ENCODE data around the gene HAND2. TPM values are rescaled to one million over a fixed set of nuclear protein-coding genes. Genes with fewer than 3 reads are reported as not detected.

The HAND2 gene
- total RNA-seq, 6 experiments from 2014 or later = 0.35 to 3.7 (median 0.51) TPM

DNA sequence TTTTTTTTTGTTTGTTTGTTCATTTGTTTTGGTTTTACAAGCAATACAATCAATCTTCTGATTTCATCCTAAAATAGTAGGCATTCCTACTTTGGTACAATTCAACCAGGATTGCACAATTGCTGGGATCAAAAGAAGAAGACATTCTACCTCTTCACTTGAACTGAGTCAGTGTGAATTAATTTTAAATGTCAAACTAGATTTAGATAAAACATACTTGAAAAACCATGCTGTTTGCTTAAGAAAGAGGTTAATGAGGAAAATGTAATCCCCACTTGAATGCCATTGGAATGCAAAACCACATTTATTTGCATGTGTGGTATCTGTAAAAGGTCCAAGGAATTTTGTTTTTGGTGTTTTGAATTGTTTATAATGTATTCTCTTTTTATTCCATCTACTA lies 40.5 kb downstream of the HAND2 start:
- H3K36me3 Mint-ChIP-seq (ENCODE audit: low read depth) = no peaks in the 10 kb centered on the region; the same call in 1 of the 2 replicates
- H3K4me1 Mint-ChIP-seq (ENCODE audit: low read depth) = peaks cover 58% of the 10 kb centered on the region
- DNase-seq = peak; percentile 69
- TF ChIP-seq, protein P1, sequence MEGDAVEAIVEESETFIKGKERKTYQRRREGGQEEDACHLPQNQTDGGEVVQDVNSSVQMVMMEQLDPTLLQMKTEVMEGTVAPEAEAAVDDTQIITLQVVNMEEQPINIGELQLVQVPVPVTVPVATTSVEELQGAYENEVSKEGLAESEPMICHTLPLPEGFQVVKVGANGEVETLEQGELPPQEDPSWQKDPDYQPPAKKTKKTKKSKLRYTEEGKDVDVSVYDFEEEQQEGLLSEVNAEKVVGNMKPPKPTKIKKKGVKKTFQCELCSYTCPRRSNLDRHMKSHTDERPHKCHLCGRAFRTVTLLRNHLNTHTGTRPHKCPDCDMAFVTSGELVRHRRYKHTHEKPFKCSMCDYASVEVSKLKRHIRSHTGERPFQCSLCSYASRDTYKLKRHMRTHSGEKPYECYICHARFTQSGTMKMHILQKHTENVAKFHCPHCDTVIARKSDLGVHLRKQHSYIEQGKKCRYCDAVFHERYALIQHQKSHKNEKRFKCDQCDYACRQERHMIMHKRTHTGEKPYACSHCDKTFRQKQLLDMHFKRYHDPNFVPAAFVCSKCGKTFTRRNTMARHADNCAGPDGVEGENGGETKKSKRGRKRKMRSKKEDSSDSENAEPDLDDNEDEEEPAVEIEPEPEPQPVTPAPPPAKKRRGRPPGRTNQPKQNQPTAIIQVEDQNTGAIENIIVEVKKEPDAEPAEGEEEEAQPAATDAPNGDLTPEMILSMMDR (IDR thresholded peaks at IDR 0.05) = no peak
- peaks cover 24% of the 10 kb centered on the region for H3K27me3 Mint-ChIP-seq (ENCODE audit: insufficient read depth)
- no peak overlapping the region for H3K4me3 Mint-ChIP-seq
- no peaks in the 10 kb centered on the region for H3K9me3 Mint-ChIP-seq
- H3K27ac Mint-ChIP-seq = no peak overlapping the region

DNA sequence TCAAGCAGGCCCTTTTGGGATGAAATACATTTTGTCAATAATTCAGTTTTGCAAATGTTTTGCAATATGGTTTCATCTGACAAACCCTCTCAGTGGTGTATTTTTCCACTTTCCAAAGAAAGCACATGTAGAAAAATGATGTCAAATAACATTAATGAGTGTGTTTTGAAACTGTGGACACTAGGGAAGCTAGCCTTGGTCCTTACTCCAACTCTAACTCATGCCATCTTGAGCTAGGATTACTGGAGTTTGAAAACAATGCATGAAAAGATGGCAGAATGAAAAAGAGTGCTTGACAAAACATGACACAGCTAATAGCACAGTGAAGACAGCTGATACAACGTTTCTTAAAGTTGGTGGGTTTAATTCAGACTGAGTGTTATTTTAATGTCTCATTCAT lies 41.4 kb downstream of the HAND2 start:
- Mint-ChIP-seq H3K4me3 (no peak overlapping the region), H3K4me1 (ENCODE audit: low read depth) (peaks cover 50% of the 10 kb centered on the region), H3K27me3 (ENCODE audit: insufficient read depth) (peaks cover 18% of the 10 kb centered on the region), H3K27ac (no peak overlapping the region), H3K9me3 (no peaks in the 10 kb centered on the region), H3K36me3 (ENCODE audit: low read depth) (no peaks in the 10 kb centered on the region; the same call in 1 of the 2 replicates)
- no peak for DNase-seq
- TF ChIP-seq, protein P1 (IDR thresholded peaks at IDR 0.05) = no peak

DNA sequence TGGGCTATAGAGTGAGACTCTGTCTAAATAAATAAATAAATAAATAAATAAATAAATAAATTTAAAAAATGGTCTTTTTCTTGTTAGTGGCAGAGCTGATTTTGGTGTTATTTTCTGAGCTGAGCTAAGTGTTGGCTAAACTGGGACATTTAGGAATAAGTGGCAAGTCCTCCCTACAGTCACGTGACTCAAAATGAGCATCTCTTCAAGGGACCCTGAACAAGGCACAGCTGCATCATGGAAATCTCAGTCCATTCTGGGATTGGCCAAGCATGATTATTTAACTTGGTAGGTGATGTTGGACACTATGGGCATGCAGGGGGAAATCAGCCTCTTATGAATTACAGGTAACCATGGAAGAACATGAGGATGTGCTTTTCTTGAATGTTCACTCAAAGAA lies 42.0 kb downstream of the HAND2 start:
- Mint-ChIP-seq H3K27ac (no peak overlapping the region), H3K27me3 (ENCODE audit: insufficient read depth) (peaks cover 16% of the 10 kb centered on the region), H3K4me3 (no peak overlapping the region), H3K36me3 (ENCODE audit: low read depth) (no peaks in the 10 kb centered on the region; the same call in 1 of the 2 replicates), H3K4me1 (ENCODE audit: low read depth) (peaks cover 50% of the 10 kb centered on the region), H3K9me3 (no peaks in the 10 kb centered on the region)
- DNase-seq = no peak
- TF ChIP-seq, protein P1 (IDR thresholded peaks at IDR 0.05) = no peak

DNA sequence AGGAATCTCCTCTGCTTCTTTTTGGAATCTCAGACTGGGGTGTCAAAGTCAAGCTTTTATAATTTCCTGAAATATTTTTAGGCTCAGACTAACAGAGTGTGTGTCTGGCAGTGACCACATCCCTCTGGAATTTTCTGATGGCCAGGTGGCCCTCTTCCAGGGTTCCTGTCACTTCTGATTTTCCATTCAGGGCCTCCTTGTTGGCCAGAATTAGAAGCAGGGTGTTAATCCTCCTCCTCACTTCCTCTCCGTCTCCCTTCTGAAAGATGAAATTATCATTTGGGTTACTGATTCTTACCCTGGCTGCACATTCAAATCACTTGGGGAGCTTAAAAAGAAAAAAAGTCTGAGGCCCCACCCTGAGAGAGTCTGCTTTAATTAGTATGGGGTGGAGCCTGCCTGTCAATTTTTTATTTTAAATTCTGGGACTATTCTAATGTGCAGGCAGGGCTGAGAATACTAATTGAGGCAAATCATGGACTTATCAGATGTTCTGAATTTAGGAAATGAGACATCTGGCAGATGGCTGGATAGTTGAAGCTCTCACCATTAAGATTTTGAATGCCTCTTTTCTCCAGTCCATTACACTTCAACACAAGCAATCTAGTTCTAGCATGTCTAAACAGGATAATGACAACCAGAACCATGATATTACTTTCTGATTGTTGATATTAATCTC lies 43.2 kb downstream of the HAND2 start:
- peaks cover 14% of the 10 kb centered on the region for H3K27me3 Mint-ChIP-seq (ENCODE audit: insufficient read depth)
- no peaks in the 10 kb centered on the region; the same call in 1 of the 2 replicates for H3K36me3 Mint-ChIP-seq (ENCODE audit: low read depth)
- H3K4me1 Mint-ChIP-seq (ENCODE audit: low read depth) = peaks cover 50% of the 10 kb centered on the region
- TF ChIP-seq, protein P1 (IDR thresholded peaks at IDR 0.05) = no peak
- H3K27ac Mint-ChIP-seq = no peak overlapping the region
- DNase-seq = no peak
- H3K4me3 Mint-ChIP-seq = no peak overlapping the region
- no peaks in the 10 kb centered on the region for H3K9me3 Mint-ChIP-seq

DNA sequence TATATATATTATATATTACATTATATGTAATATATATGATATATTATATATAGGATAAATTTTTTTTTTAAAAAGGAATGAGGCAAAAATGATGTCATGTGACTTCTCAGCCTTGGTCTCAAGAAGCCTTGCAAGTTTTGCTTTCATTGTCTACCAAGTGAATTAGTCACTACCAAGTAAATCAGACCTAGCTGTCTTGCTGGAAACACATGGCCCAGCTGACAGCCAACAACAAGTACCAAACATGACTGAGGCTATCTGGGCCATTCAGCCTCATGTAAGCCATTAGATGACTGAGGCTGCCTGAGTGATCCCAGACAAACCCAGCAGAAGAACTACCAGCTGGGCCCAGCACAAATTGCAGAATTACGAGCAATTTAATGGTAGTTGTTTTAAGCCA lies 44.9 kb downstream of the HAND2 start:
- Mint-ChIP-seq H3K27me3 (ENCODE audit: insufficient read depth) (peaks cover 14% of the 10 kb centered on the region), H3K36me3 (ENCODE audit: low read depth) (no peaks in the 10 kb centered on the region; the same call in 1 of the 2 replicates), H3K4me3 (no peak overlapping the region), H3K9me3 (no peaks in the 10 kb centered on the region), H3K27ac (no peak overlapping the region), H3K4me1 (ENCODE audit: low read depth) (peaks cover 35% of the 10 kb centered on the region)
- DNase-seq = no peak
- TF ChIP-seq, protein P1 (IDR thresholded peaks at IDR 0.05) = no peak
